Stomach (tissue), 4 donors: Measurements from ENCODE around the gene ARL11.

Experiments
- POLR2A ChIP-seq, 4 donors: fragments of 450-650 bp; IDR thresholded peaks; one replicate each; pipeline ENCODE4 v1.6.1; 2016; ENCODE audit warnings: antibody characterized with exemption in 4 of 4, control low read depth in 2 of 4, mild to moderate bottlenecking in 1 of 4, moderate library complexity in 1 of 4
- POLR2AphosphoS5 ChIP-seq, 3 donors: sonication (generic); formaldehyde crosslinking; IDR thresholded peaks; one replicate each; pipeline ENCODE4 v1.6.1; 2016; ENCODE audit warnings: antibody characterized with exemption in 3 of 3
- TF ChIP-seq, protein P1 (sequence below), 7 experiments: fragments of 450-650 bp in 4 of 7; fragments of 200-600 bp in 3 of 7; sonication (generic) in 3 of 7; IDR thresholded peaks; one replicate each; pipeline ENCODE4 v1.5.1; 2016 to 2019; ENCODE audit warnings: antibody characterized with exemption in 7 of 7, control low read depth in 2 of 7, mild to moderate bottlenecking in 1 of 7

DNA sequence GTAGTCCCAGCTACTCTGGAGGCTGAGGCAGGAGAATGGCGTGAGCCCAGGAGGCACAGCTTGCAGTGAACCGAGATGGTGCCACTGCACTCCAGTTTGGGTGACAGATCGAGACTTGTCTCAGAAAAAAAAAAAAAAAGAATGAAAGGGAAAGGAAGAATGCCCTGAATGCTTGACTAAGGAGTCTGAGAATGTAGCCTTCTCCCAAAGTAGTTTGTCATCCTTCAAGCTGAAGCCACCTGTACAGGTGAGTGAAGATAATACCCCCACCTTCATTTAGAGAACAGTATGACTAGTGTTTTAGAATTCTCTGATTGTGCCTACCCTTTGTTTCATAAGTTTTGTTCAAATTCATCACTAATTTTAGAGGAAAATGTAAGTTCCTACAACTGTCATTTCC is 48.8 kb upstream of the ARL11 start:
- TF ChIP-seq, protein P1, sequence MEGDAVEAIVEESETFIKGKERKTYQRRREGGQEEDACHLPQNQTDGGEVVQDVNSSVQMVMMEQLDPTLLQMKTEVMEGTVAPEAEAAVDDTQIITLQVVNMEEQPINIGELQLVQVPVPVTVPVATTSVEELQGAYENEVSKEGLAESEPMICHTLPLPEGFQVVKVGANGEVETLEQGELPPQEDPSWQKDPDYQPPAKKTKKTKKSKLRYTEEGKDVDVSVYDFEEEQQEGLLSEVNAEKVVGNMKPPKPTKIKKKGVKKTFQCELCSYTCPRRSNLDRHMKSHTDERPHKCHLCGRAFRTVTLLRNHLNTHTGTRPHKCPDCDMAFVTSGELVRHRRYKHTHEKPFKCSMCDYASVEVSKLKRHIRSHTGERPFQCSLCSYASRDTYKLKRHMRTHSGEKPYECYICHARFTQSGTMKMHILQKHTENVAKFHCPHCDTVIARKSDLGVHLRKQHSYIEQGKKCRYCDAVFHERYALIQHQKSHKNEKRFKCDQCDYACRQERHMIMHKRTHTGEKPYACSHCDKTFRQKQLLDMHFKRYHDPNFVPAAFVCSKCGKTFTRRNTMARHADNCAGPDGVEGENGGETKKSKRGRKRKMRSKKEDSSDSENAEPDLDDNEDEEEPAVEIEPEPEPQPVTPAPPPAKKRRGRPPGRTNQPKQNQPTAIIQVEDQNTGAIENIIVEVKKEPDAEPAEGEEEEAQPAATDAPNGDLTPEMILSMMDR (IDR thresholded peaks at IDR 0.05): no peak
- TF ChIP-seq POLR2AphosphoS5 (IDR thresholded peaks at IDR 0.05) (no peak), POLR2A (IDR thresholded peaks at IDR 0.05) (no peak)
